Endothelial cell (in vitro differentiated cells): Measurements from ENCODE around the gene BAG2. TPM values are rescaled to one million over a fixed set of nuclear protein-coding genes. Genes with fewer than 3 reads are reported as not detected.

ENCODE experiments used
- DNase-seq: peaks from one replicate; pipeline ENCODE4 v3.0.0; 2021; ENCODE audit warnings: low spot score
- H3K27ac Mint-ChIP-seq: one replicate; pipeline ENCODE4 v1.8.0; 2021; ENCODE audit warnings: mixed read lengths, inconsistent platforms; ENCODE audit not compliant: unreplicated experiment
- H3K27me3 Mint-ChIP-seq: one replicate; pipeline ENCODE4 v1.8.0; 2021; ENCODE audit warnings: mild to moderate bottlenecking, moderate library complexity, mixed read lengths, inconsistent platforms; ENCODE audit not compliant: unreplicated experiment
- H3K36me3 Mint-ChIP-seq: one replicate; pipeline ENCODE4 v1.8.0; 2021; ENCODE audit warnings: mild to moderate bottlenecking, low read depth, mixed read lengths, inconsistent platforms; ENCODE audit not compliant: unreplicated experiment
- H3K4me1 Mint-ChIP-seq: one replicate; pipeline ENCODE4 v1.8.0; 2021; ENCODE audit warnings: mild to moderate bottlenecking, mixed read lengths, inconsistent platforms; ENCODE audit not compliant: unreplicated experiment
- H3K4me3 Mint-ChIP-seq: one replicate; pipeline ENCODE4 v1.8.0; 2021; ENCODE audit warnings: mild to moderate bottlenecking, mixed read lengths, inconsistent platforms; ENCODE audit not compliant: unreplicated experiment
- H3K9me3 Mint-ChIP-seq: one replicate; pipeline ENCODE4 v1.8.0; 2021; ENCODE audit warnings: mixed read lengths, inconsistent platforms; ENCODE audit not compliant: unreplicated experiment
- total RNA-seq: library from RNA; stranded (reverse); fragmentation: NEBNext Ultra II Directional; extraction: Animal tissue kit (Norgen Biotek cat#: 25700); gene quantifications from one replicate; pipeline ENCODE4 v1.2.1, GENCODE V29; 2021; ENCODE audit not compliant: unreplicated experiment
- TF ChIP-seq, protein P1 (sequence below): fragments of 200-600 bp; sonication (generic); IDR thresholded peaks from one replicate; pipeline ENCODE4 v1.5.0; 2021; ENCODE audit warnings: antibody characterized with exemption; ENCODE audit not compliant: unreplicated experiment

BAG2 gene
- total RNA-seq, 1 donor from 2014 or later = 1.3 TPM

- Mint-ChIP-seq H3K9me3 (no peaks in the 10 kb centered on the region), H3K4me3 (no peak overlapping the region), H3K4me1 (peaks cover 2% of the 10 kb centered on the region), H3K36me3 (no peaks in the 10 kb centered on the region), H3K27me3 (no peaks in the 10 kb centered on the region), H3K27ac (no peak overlapping the region)
- no peak for DNase-seq
- TF ChIP-seq, protein P1, sequence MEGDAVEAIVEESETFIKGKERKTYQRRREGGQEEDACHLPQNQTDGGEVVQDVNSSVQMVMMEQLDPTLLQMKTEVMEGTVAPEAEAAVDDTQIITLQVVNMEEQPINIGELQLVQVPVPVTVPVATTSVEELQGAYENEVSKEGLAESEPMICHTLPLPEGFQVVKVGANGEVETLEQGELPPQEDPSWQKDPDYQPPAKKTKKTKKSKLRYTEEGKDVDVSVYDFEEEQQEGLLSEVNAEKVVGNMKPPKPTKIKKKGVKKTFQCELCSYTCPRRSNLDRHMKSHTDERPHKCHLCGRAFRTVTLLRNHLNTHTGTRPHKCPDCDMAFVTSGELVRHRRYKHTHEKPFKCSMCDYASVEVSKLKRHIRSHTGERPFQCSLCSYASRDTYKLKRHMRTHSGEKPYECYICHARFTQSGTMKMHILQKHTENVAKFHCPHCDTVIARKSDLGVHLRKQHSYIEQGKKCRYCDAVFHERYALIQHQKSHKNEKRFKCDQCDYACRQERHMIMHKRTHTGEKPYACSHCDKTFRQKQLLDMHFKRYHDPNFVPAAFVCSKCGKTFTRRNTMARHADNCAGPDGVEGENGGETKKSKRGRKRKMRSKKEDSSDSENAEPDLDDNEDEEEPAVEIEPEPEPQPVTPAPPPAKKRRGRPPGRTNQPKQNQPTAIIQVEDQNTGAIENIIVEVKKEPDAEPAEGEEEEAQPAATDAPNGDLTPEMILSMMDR = no peak
Measured at GRCh38 chr6:57195457-57195856, 23.3 kb downstream of the BAG2 start.

GRCh38 chr6:57198926-57199636 lies 27.0 kb downstream of the BAG2 start:
- Mint-ChIP-seq H3K9me3 (no peaks in the 10 kb centered on the region), H3K27ac (no peak overlapping the region), H3K4me1 (peaks cover 2% of the 10 kb centered on the region), H3K4me3 (no peak overlapping the region), H3K36me3 (no peaks in the 10 kb centered on the region), H3K27me3 (no peaks in the 10 kb centered on the region)
- no peak for DNase-seq
- TF ChIP-seq, protein P1 = no peak

GRCh38 chr6:57201718-57202117 lies 29.6 kb downstream of the BAG2 start:
- TF ChIP-seq, protein P1 = no peak
- H3K27ac Mint-ChIP-seq = no peak overlapping the region
- H3K4me1 Mint-ChIP-seq = peaks cover 6% of the 10 kb centered on the region
- no peaks in the 10 kb centered on the region for H3K36me3 Mint-ChIP-seq
- H3K9me3 Mint-ChIP-seq = no peaks in the 10 kb centered on the region
- DNase-seq = no peak
- no peak overlapping the region for H3K4me3 Mint-ChIP-seq
- no peaks in the 10 kb centered on the region for H3K27me3 Mint-ChIP-seq

- Mint-ChIP-seq H3K9me3 (no peaks in the 10 kb centered on the region), H3K4me1 (peaks cover 4% of the 10 kb centered on the region), H3K36me3 (no peaks in the 10 kb centered on the region), H3K27ac (no peak overlapping the region), H3K27me3 (no peaks in the 10 kb centered on the region), H3K4me3 (no peak overlapping the region)
- TF ChIP-seq, protein P1 = no peak
- no peak for DNase-seq
Measured at GRCh38 chr6:57205550-57206328, 33.6 kb downstream of the BAG2 start.

GRCh38 chr6:57207141-57207540 lies 35.0 kb downstream of the BAG2 start:
- TF ChIP-seq, protein P1 = no peak
- no peak for DNase-seq
- Mint-ChIP-seq H3K36me3 (no peaks in the 10 kb centered on the region), H3K9me3 (no peaks in the 10 kb centered on the region), H3K4me1 (peaks cover 4% of the 10 kb centered on the region), H3K4me3 (no peak overlapping the region), H3K27ac (no peak overlapping the region), H3K27me3 (no peaks in the 10 kb centered on the region)
